Right ventricle myocardium superior (tissue), 1 donor: ENCODE measurements around the gene GRID1. TPM values are rescaled to one million over a fixed set of nuclear protein-coding genes. Genes with fewer than 3 reads are reported as not detected.

ENCODE experiments used
- ATAC-seq: fragments of 200-7000 bp; cut with Tn5 transposase; one replicate; pipeline ENCODE4 v1.9.1; 2020; ENCODE audit warnings: mild to moderate bottlenecking; ENCODE audit not compliant: poor library complexity
- DNase-seq: peaks from one replicate; pipeline ENCODE4 v3.0.0-alpha.2; 2020
- intact Hi-C: fragments of 100-400 bp; cut with DNase I; formaldehyde crosslinking; loops from one replicate; pipeline ENCODE4 v1.11.2; 2022
- total RNA-seq: library from RNA; stranded (reverse); fragmentation: NEBNext Ultra II Directional; extraction: Animal tissue kit (Norgen Biotek cat#: 25700); gene quantifications from one replicate; pipeline ENCODE4 v1.2.1, GENCODE V29; 2021
- donor health status: DM: no; HTN: yes; CAD: no; lungs with severe emphysema.

The GRID1 gene
- total RNA-seq, 1 donor from 2014 or later = 1.1 TPM

- ATAC-seq (no peak), DNase-seq (no peak)
- intact Hi-C loops = no loop called here
Measured at GRCh38 chr10:86163522-86164173, 202.9 kb downstream of the GRID1 start.

- intact Hi-C loops = no loop called here
- DNase-seq (no peak), ATAC-seq (no peak)
Measured at GRCh38 chr10:86162696-86163400, 203.7 kb downstream of the GRID1 start.

GRCh38 chr10:86162036-86162435 is 204.6 kb downstream of the GRID1 start:
- ATAC-seq (no peak), DNase-seq (no peak)
- intact Hi-C loops = no loop called here

GRCh38 chr10:86160890-86161585 is 205.6 kb downstream of the GRID1 start:
- DNase-seq = no peak
- intact Hi-C loops = no loop called here
- no peak for ATAC-seq

- intact Hi-C loops = no loop called here
- ATAC-seq (no peak), DNase-seq (no peak)
Measured at GRCh38 chr10:86159797-86160196, 206.8 kb downstream of the GRID1 start.

- intact Hi-C loops = no loop called here
- DNase-seq = no peak
- ATAC-seq = no peak
Measured at GRCh38 chr10:86155054-86155921, 211.3 kb downstream of the GRID1 start.

GRCh38 chr10:86153751-86154150 is 212.8 kb downstream of the GRID1 start:
- ATAC-seq = no peak
- no peak for DNase-seq
- intact Hi-C loops = no loop called here

- no peak for DNase-seq
- ATAC-seq = no peak
- intact Hi-C loops = no loop called here
Measured at GRCh38 chr10:86152911-86153310, 213.7 kb downstream of the GRID1 start.

GRCh38 chr10:86152354-86152753 is 214.2 kb downstream of the GRID1 start:
- DNase-seq = no peak
- no peak for ATAC-seq
- intact Hi-C loops = no loop called here

GRCh38 chr10:86151613-86152012 is 215.0 kb downstream of the GRID1 start:
- intact Hi-C loops = no loop called here
- DNase-seq (no peak), ATAC-seq (no peak)

- no peak for DNase-seq
- intact Hi-C loops = no loop called here
- no peak for ATAC-seq
Measured at GRCh38 chr10:86149257-86149656, 217.3 kb downstream of the GRID1 start.

GRCh38 chr10:86148117-86148516 is 218.5 kb downstream of the GRID1 start:
- intact Hi-C loops = no loop called here
- no peak for DNase-seq
- no peak for ATAC-seq

- intact Hi-C loops = no loop called here
- no peak for DNase-seq
- no peak for ATAC-seq
Measured at GRCh38 chr10:86144301-86144700, 222.3 kb downstream of the GRID1 start.

- intact Hi-C loops = no loop called here
- no peak for DNase-seq
- no peak for ATAC-seq
Measured at GRCh38 chr10:86141896-86142295, 224.7 kb downstream of the GRID1 start.

- intact Hi-C loops = no loop called here
- ATAC-seq = no peak
Measured at GRCh38 chr10:86139066-86139657, 227.4 kb downstream of the GRID1 start.

GRCh38 chr10:86138551-86139065 is 228.0 kb downstream of the GRID1 start:
- ATAC-seq = no peak
- no peak for DNase-seq
- intact Hi-C loops = no loop called here

More at GRCh38 chr10:86139066-86139657, 227.4 kb downstream of the GRID1 start:
- no peak for DNase-seq

- intact Hi-C loops = no loop called here
- no peak for DNase-seq
Measured at GRCh38 chr10:86137561-86137960, 229.0 kb downstream of the GRID1 start.

GRCh38 chr10:86136934-86137333 is 229.7 kb downstream of the GRID1 start:
- DNase-seq (no peak), ATAC-seq (no peak)
- intact Hi-C loops = no loop called here

More at GRCh38 chr10:86137561-86137960, 229.0 kb downstream of the GRID1 start:
- no peak for ATAC-seq
